H1 (cell line): ENCODE data around the gene CACNA2D3. TPM values are rescaled to one million over a fixed set of nuclear protein-coding genes. Genes with fewer than 3 reads are reported as not detected.

ENCODE experiments used
- CTCF ChIA-PET: fragments of 300-600 bp; sonication (Branson Sonifier 250); formaldehyde crosslinking; loops from one replicate; lab custom pipeline; 2021; ENCODE audit not compliant: partially characterized antibody; lab: Charles Lee
- POLR2A ChIA-PET: fragments of 300-600 bp; sonication (Branson Sonifier 250); formaldehyde crosslinking; loops from one replicate; lab custom pipeline; 2021; ENCODE audit warnings: inconsistent platforms; ENCODE audit not compliant: partially characterized antibody; lab: Charles Lee
- DNase-seq, 2 experiments: peaks; one replicate each; pipeline versions ENCODE4 v3.0.0 to v3.0.0-alpha.2; 2010 to 2022; ENCODE audit warnings: low spot score in 2 of 2, low read depth in 1 of 2, mixed read lengths in 1 of 2
- FAIRE-seq: peaks from 2 replicates; lab custom pipeline; 2011; peaks lifted over from hg19 to GRCh38; lab: Jason Lieb, UNC
- H2AFZ ChIP-seq: 2 replicates; pipeline ENCODE4 v1.8.1; 2012; ENCODE audit warnings: low read length, inconsistent platforms
- H2AK5ac ChIP-seq: 2 replicates; pipeline ENCODE4 v1.6.1; 2013; ENCODE audit warnings: low read depth, low read length
- H2BK120ac ChIP-seq: replicated peaks from 2 replicates; pipeline ENCODE3; 2013; ENCODE audit warnings: low read depth, low read length, inconsistent platforms
- H2BK12ac ChIP-seq: 2 replicates; pipeline ENCODE4 v1.6.1; 2013; ENCODE audit warnings: low read depth, low read length
- H2BK15ac ChIP-seq: 2 replicates; pipeline ENCODE4 v1.6.1; 2013; ENCODE audit warnings: low read length
- H2BK20ac ChIP-seq: 2 replicates; pipeline ENCODE4 v1.6.1; 2013; ENCODE audit warnings: low read length
- H2BK5ac ChIP-seq: 2 replicates; pipeline ENCODE4 v1.6.1; 2013; ENCODE audit warnings: low read depth, low read length
- H3K14ac ChIP-seq: 2 replicates; pipeline ENCODE4 v1.6.1; 2013; ENCODE audit warnings: inconsistent platforms; ENCODE audit not compliant: insufficient read length
- H3K18ac ChIP-seq: 2 replicates; pipeline ENCODE4 v1.6.1; 2013; ENCODE audit warnings: low read length; ENCODE audit errors: extremely low read depth
- H3K23ac ChIP-seq: 2 replicates; pipeline ENCODE4 v1.6.1; 2013; ENCODE audit warnings: inconsistent platforms; ENCODE audit not compliant: insufficient read length
- H3K23me2 ChIP-seq: 2 replicates; pipeline ENCODE4 v1.6.1; 2013; ENCODE audit warnings: low read depth, low read length
- H3K27ac ChIP-seq: 2 replicates; pipeline ENCODE4 v1.6.1; 2011; ENCODE audit warnings: low read depth, low read length, inconsistent platforms
- H3K27me3 ChIP-seq, 4 experiments: replicated peaks in 1 of 4; 1 replicate in 1 of 4; 2 replicates in 3 of 4; pipeline versions ENCODE4 v1.6.1 to v1.8.1; 2011 to 2013; ENCODE audit warnings: low read length in 3 of 4, mild to moderate bottlenecking in 3 of 4, inconsistent platforms in 2 of 4, mixed read lengths in 2 of 4, moderate library complexity in 1 of 4; ENCODE audit not compliant: control insufficient read depth in 3 of 4, insufficient read depth in 3 of 4; ENCODE audit errors: extremely low read depth in 1 of 4
- H3K36me3 ChIP-seq, 4 experiments: 2 replicates each; pipeline versions ENCODE4 v1.6.1 to v1.8.1; 2011 to 2013; ENCODE audit warnings: mild to moderate bottlenecking in 4 of 4, low read length in 3 of 4, moderate library complexity in 2 of 4, control low read depth in 1 of 4, inconsistent platforms in 1 of 4; ENCODE audit not compliant: insufficient read depth in 4 of 4, control insufficient read depth in 2 of 4
- H3K4ac ChIP-seq: replicated peaks from 2 replicates; pipeline ENCODE3; 2013; ENCODE audit warnings: low read length, low read depth, mixed read lengths, inconsistent platforms; ENCODE audit not compliant: insufficient read length
- H3K4me1 ChIP-seq, 4 experiments: replicated peaks in 1 of 4; 1 replicate in 1 of 4; 2 replicates in 3 of 4; pipeline versions ENCODE4 v1.6.1 to v1.8.1; 2011 to 2013; ENCODE audit warnings: low read length in 3 of 4, inconsistent platforms in 2 of 4, mixed read lengths in 1 of 4; ENCODE audit not compliant: insufficient read depth in 4 of 4, control insufficient read depth in 3 of 4
- H3K4me2 ChIP-seq, 2 experiments: 2 replicates each; pipeline versions ENCODE4 v1.6.1 to v1.8.1; 2011 to 2013; ENCODE audit warnings: low read depth in 2 of 2, low read length in 2 of 2, control low read depth in 1 of 2, inconsistent platforms in 1 of 2, mild to moderate bottlenecking in 1 of 2; ENCODE audit not compliant: insufficient read depth in 1 of 2
- H3K4me3 ChIP-seq, 4 experiments: fragments of 200-600, 300-600 bp in 1 of 4; sonication (generic), shearing (Covaris generic), sonication (Bioruptor Twin) in 1 of 4; 2 replicates each; pipeline versions ENCODE4 v1.5.1 to v1.8.1; 2011 to 2016; ENCODE audit warnings: low read length in 4 of 4, low read depth in 3 of 4, control low read depth in 2 of 4, inconsistent platforms in 2 of 4, mild to moderate bottlenecking in 2 of 4, mixed read lengths in 1 of 4, moderate library complexity in 1 of 4; ENCODE audit not compliant: insufficient read depth in 2 of 4; ENCODE audit errors: extremely low read depth in 1 of 4
- H3K56ac ChIP-seq: replicated peaks from 2 replicates; pipeline ENCODE3; 2013; ENCODE audit warnings: low read depth, mild to moderate bottlenecking, mixed read lengths, low read length, inconsistent platforms; ENCODE audit not compliant: insufficient read length
- H3K79me1 ChIP-seq: 2 replicates; pipeline ENCODE4 v1.6.1; 2013; ENCODE audit warnings: low read depth, low read length, control low read depth
- H3K79me2 ChIP-seq, 2 experiments: 2 replicates each; pipeline versions ENCODE4 v1.6.1 to v1.8.1; 2012 to 2013; ENCODE audit warnings: low read length in 2 of 2, mild to moderate bottlenecking in 2 of 2, inconsistent platforms in 1 of 2; ENCODE audit not compliant: insufficient read depth in 2 of 2, control insufficient read depth in 1 of 2
- H3K9ac ChIP-seq, 4 experiments: replicated peaks in 1 of 4; 1 replicate in 1 of 4; 2 replicates in 3 of 4; pipeline versions ENCODE4 v1.6.1 to v1.8.1; 2011 to 2013; ENCODE audit warnings: low read depth in 3 of 4, low read length in 3 of 4, control low read depth in 2 of 4, mild to moderate bottlenecking in 2 of 4, moderate library complexity in 2 of 4, inconsistent platforms in 1 of 4; ENCODE audit errors: extremely low read depth in 1 of 4
- H3K9me3 ChIP-seq, 2 experiments: 2 replicates each; pipeline versions ENCODE4 v1.6.1 to v1.8.1; 2012 to 2013; ENCODE audit warnings: mild to moderate bottlenecking in 2 of 2, moderate library complexity in 2 of 2, control low read depth in 1 of 2, inconsistent platforms in 1 of 2, low read depth in 1 of 2, low read length in 1 of 2, mixed read lengths in 1 of 2; ENCODE audit not compliant: insufficient read depth in 2 of 2
- H4K20me1 ChIP-seq, 2 experiments: replicated peaks in 1 of 2; 2 replicates each; pipeline versions ENCODE3 to v1.8.1; 2011 to 2013; ENCODE audit warnings: inconsistent platforms in 2 of 2, low read length in 2 of 2, mild to moderate bottlenecking in 1 of 2; ENCODE audit not compliant: insufficient read depth in 2 of 2, control insufficient read depth in 1 of 2
- H4K5ac ChIP-seq: 2 replicates; pipeline ENCODE4 v1.6.1; 2013; ENCODE audit warnings: low read length, low read depth, mixed read lengths, inconsistent platforms; ENCODE audit not compliant: insufficient read length
- H4K8ac ChIP-seq: 2 replicates; pipeline ENCODE4 v1.8.0; 2013; ENCODE audit warnings: mild to moderate bottlenecking, moderate library complexity, low read length, inconsistent platforms; ENCODE audit not compliant: insufficient read depth; ENCODE audit errors: extremely low read depth
- H4K91ac ChIP-seq: replicated peaks from 2 replicates; pipeline ENCODE3; 2013; ENCODE audit warnings: low read length, mixed read lengths, inconsistent platforms; ENCODE audit not compliant: insufficient read length
- CTCF ChIP-seq, 3 experiments: IDR thresholded peaks; 1 replicate in 2 of 3; 2 replicates in 1 of 3; pipeline versions ENCODE4 v1.5.1 to v1.6.1; 2011; ENCODE audit warnings: low read length in 3 of 3, mild to moderate bottlenecking in 3 of 3, inconsistent platforms in 2 of 3, low read depth in 1 of 3, moderate library complexity in 1 of 3; ENCODE audit not compliant: insufficient read depth in 1 of 3; ENCODE audit errors: control extremely low read depth in 1 of 3
- MAX ChIP-seq: IDR thresholded peaks from 2 replicates; pipeline ENCODE4 v1.6.1; 2012; ENCODE audit warnings: inconsistent platforms
- RAD21 ChIP-seq, 2 experiments: IDR thresholded peaks in 1 of 2; conservative IDR thresholded peaks in 1 of 2; 2 replicates each; pipeline ENCODE4 v1.6.1; 2011; ENCODE audit warnings: low read depth in 2 of 2, low read length in 2 of 2, improper control_type of control experiment in 1 of 2, inconsistent platforms in 1 of 2, mild to moderate bottlenecking in 1 of 2, moderate library complexity in 1 of 2
- SP2 ChIP-seq: IDR thresholded peaks from 2 replicates; pipeline ENCODE4 v1.6.1; 2012; ENCODE audit warnings: mild to moderate bottlenecking, low read length, inconsistent platforms
- TEAD4 ChIP-seq: IDR thresholded peaks from 2 replicates; pipeline ENCODE4 v1.6.1; 2012; ENCODE audit warnings: low read depth, low read length, inconsistent platforms, mixed read lengths
- WGBS, 2 experiments: shearing (Covaris generic) in 1 of 2; methylation state at CpG; one replicate each; pipeline versions ENCODE4 v1.1.6 to v1.1.7; 2013 to 2015; ENCODE audit warnings: low lambda C conversion rate in 2 of 2, mixed read lengths in 2 of 2, inconsistent platforms in 1 of 2, low coverage in 1 of 2, missing lambda C conversion rate in 1 of 2; ENCODE audit not compliant: insufficient replicate concordance in 2 of 2, insufficient coverage in 1 of 2, insufficient read length in 1 of 2; ENCODE audit errors: extremely low coverage in 1 of 2, missing lambda C conversion rate in 1 of 2; 5-methylcytosine and 5-hydroxymethylcytosine counted together
- polyA plus RNA-seq, 7 experiments: library from polyadenylated mRNA; depleted of rRNA in 3 of 7; stranded (reverse) in 5 of 7; unstranded in 2 of 7; fragments of >200 nt in 5 of 7; fragments of 200-250 nt in 2 of 7; gene quantifications; 1 replicate in 5 of 7; 2 replicates in 1 of 7; 4 replicates in 1 of 7; pipeline versions ENCODE4 v1.2.1 to v1.2.3, GENCODE V29; 2011 to 2013; ENCODE audit warnings: missing spikeins in 2 of 7, mixed read lengths in 2 of 7
- total RNA-seq: library from RNA; stranded (reverse); fragmentation: NEBNext Ultra II Directional; extraction: Animal tissue kit (Norgen Biotek cat#: 25700); gene quantifications from 2 replicates; pipeline ENCODE4 v1.2.1, GENCODE V29; 2021

The CACNA2D3 gene
- total and polyA plus RNA-seq, 2 of the 8 experiments (the other 6 are each of a cell fraction or from before 2014, with no cell fraction given) = 1.5 to 1.8 TPM

DNA sequence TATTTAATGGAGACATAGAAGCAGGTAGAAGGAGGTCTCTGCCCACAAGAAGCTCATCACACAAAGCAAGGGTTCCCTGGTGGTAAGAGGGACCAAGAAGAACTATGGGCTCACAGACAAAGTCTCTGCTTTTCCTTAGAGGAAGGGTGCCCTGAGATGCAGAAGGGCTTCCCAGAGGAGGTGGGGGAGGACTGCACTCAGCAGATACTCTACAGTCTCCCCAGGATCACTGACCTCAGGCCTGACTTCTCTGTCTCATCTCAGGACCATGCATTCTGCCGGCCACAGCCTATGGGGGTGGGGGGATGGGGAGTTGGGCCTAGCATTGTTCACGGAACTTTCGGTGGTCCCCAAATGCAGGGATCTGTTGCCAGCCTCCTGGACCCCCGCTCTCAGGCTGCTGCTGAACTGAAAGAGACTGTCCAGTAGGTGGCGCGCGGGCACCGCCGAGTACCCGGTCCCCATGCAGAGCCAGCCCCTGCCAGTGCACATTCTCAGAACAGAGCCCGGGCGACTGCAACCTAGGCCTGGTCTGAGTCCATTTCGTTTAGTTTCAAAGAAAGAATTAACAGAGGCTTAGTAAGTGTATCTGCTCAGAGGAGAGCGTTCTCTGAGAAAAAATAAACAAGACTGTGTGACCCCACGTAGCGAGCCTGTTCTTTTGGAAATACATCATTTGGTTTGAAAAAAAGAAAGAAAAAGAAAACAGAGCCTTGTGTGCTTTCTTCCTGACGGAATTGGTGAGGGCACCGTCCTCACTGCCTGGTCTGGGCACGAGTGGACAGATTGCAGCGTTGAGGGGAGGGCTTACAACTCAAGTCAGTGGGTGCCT is 731.4 kb downstream of the CACNA2D3 start:
- Histone ChIP-seq H4K5ac (no peak overlapping the region), H4K91ac (no peak overlapping the region), H3K79me2 (no peaks in the 10 kb centered on the region), H3K4me3 (no peak overlapping the region), H3K4ac (no peak overlapping the region), H3K4me1 (peaks cover 0 to 15% (median 9%) of the 10 kb centered on the region in 4 experiments; a peak in 5 of 7 replicates), H2BK120ac (no peak overlapping the region), H2AFZ (peak overlapping the region; percentile 48; the same call in 1 of the 2 replicates), H2BK5ac (no peak overlapping the region), H3K27ac (no peak overlapping the region), H3K9me3 (no peaks in the 10 kb centered on the region), H3K36me3 (no peaks in the 10 kb centered on the region), H3K27me3 (0 out of 7 replicates have a peak, but pooled peaks cover 0 to 2% (median 0%) of the 10 kb centered on the region in 4 experiments), H2BK15ac (no peak overlapping the region), H3K56ac (no peak overlapping the region), H2BK12ac (no peak overlapping the region), H3K18ac (no peak overlapping the region), H3K4me2 (peak overlapping the region in 1 of 2 experiments; percentile 37; a peak in 2 of 4 replicates), H3K79me1 (no peaks in the 10 kb centered on the region), H3K14ac (no peak overlapping the region), H3K9ac (no peak overlapping the region), H2AK5ac (no peak overlapping the region), H3K23me2 (no peaks in the 10 kb centered on the region), H3K23ac (no peak overlapping the region), H4K20me1 (no peaks in the 10 kb centered on the region), H4K8ac (no peak overlapping the region), H2BK20ac (peak overlapping the region; percentile 87; the same call in 1 of the 2 replicates)
- CTCF ChIA-PET = interaction anchor here (0.7 to 3.5 kb wide), 37 partner anchors 8 to 630 kb away, joined by 3 to 25 read pairs (median 4); no protein-coding TSS in a partner anchor
- DNase-seq (peak; percentile 36 to 93), FAIRE-seq (no peak)
- peak; percentile 81 to 94 (median 87) for TF ChIP-seq CTCF (IDR thresholded peaks at IDR 0.05; ENCODE audit: control extremely low read depth in 1 of 3, insufficient read depth in 1 of 3, low read depth in 1 of 3, low read length in 3 of 3)
- peak; percentile 13; the same call in 1 of the 2 replicates for TF ChIP-seq TEAD4
- no peak for TF ChIP-seq SP2
- 0 out of 2 replicates have a peak, but pooled peaks have one; percentile 29 for TF ChIP-seq MAX
- peak; percentile 95 to 97 for TF ChIP-seq RAD21 (IDR thresholded peaks at IDR 0.05 in 1 of 2, conservative IDR thresholded peaks at IDR 0.05 in 1 of 2; ENCODE audit: low read depth in 2 of 2, low read length in 2 of 2)
- POLR2A ChIA-PET = interaction anchor here (1.1 kb wide), 1 partner anchor 213 kb away, joined by 5 read pairs; no protein-coding TSS in a partner anchor
- WGBS, 2 experiments = 33% methylated on average over 20 of the region's 20 CpGs; no CpG with 5 or more reads in 1 of the 2 experiments
